Ovary (tissue), 3 donors: ENCODE results near the gene SHC3.

Source experiments
- EP300 ChIP-seq: sonication (generic); formaldehyde crosslinking; IDR thresholded peaks from one replicate; pipeline ENCODE4 v1.6.1; 2017; ENCODE audit warnings: antibody characterized with exemption
- POLR2A ChIP-seq: fragments of 450-650 bp; IDR thresholded peaks from one replicate; pipeline ENCODE4 v1.6.1; 2017; ENCODE audit warnings: antibody characterized with exemption, mild to moderate bottlenecking, moderate library complexity
- TF ChIP-seq, protein P1 (sequence below), 3 donors: fragments of 450-650 bp in 2 of 3; fragments of 200-600 bp in 1 of 3; IDR thresholded peaks; one replicate each; pipeline versions ENCODE4 v1.5.1 to v1.8.0; 2016 to 2022; ENCODE audit warnings: antibody characterized with exemption in 3 of 3, mild to moderate bottlenecking in 1 of 3
- donor health status: DM: no; HTN: no; CAD: no.

- TF ChIP-seq POLR2A (no peak), EP300 (no peak)
- TF ChIP-seq, protein P1, sequence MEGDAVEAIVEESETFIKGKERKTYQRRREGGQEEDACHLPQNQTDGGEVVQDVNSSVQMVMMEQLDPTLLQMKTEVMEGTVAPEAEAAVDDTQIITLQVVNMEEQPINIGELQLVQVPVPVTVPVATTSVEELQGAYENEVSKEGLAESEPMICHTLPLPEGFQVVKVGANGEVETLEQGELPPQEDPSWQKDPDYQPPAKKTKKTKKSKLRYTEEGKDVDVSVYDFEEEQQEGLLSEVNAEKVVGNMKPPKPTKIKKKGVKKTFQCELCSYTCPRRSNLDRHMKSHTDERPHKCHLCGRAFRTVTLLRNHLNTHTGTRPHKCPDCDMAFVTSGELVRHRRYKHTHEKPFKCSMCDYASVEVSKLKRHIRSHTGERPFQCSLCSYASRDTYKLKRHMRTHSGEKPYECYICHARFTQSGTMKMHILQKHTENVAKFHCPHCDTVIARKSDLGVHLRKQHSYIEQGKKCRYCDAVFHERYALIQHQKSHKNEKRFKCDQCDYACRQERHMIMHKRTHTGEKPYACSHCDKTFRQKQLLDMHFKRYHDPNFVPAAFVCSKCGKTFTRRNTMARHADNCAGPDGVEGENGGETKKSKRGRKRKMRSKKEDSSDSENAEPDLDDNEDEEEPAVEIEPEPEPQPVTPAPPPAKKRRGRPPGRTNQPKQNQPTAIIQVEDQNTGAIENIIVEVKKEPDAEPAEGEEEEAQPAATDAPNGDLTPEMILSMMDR (IDR thresholded peaks at IDR 0.05) = no peak
These were observed 180.1 kb downstream of the SHC3 start for GRCh38 chr9:88998503-88998902.
